ENCODE measurements around the gene ADCYAP1R1.

GRCh38 chr7:31033674-31034300, 18.3 kb upstream of the ADCYAP1R1 start:
- no peak for TF ChIP-seq CTCF (IDR thresholded peaks at IDR 0.05; ENCODE audit: low read depth, low read length)
- no peak for TF ChIP-seq EZH2phosphoT487 (IDR thresholded peaks at IDR 0.05; ENCODE audit: low read depth)

Data from OCI-LY3 (cell line).